ENCODE data around the gene HOXC6. TPM values are rescaled to one million over a fixed set of nuclear protein-coding genes. Genes with fewer than 3 reads are reported as not detected.
A peak's percentile ranks its signal among the peaks of the same experiment; 100 is the strongest.

HOXC6 gene
- total RNA-seq, 4 donors from 2014 or later = 0.23 to 0.42 (median 0.32) TPM; not detected in 1

GRCh38 chr12:54016051-54016450 is 12.2 kb upstream of the HOXC6 start:
- TF ChIP-seq EP300 (IDR thresholded peaks at IDR 0.05) (no peak), POLR2A (IDR thresholded peaks at IDR 0.05; ENCODE audit: low read depth) (no peak), POLR2AphosphoS5 (IDR thresholded peaks at IDR 0.05) (no peak), CTCF (IDR thresholded peaks at IDR 0.05) (no peak)
- no peak overlapping the region for H3K27ac ChIP-seq (replicated peaks in 1 of 4)
- intact Hi-C loops (cut with DNase I) = loop anchor here (10.0 kb wide), 1 partner anchor 349 kb away; the partner anchor contains the start of gene GPR84
- DNase-seq (ENCODE audit: extremely low spot score) = no peak
- H3K36me3 ChIP-seq = no peaks in the 10 kb centered on the region
- peaks cover 22 to 66% (median 49%) of the 10 kb centered on the region in 4 donors for H3K4me1 ChIP-seq
- no peak overlapping the region for H3K4me3 ChIP-seq
- 17% methylated on average over 3 of the region's 3 CpGs for WGBS
- H3K9me3 ChIP-seq = no peaks in the 10 kb centered on the region
- peaks cover 0 to 100% (median 66%) of the 10 kb centered on the region in 4 donors for H3K27me3 ChIP-seq

GRCh38 chr12:54016478-54016964 is 11.7 kb upstream of the HOXC6 start:
- Histone ChIP-seq H3K4me3 (peak overlapping the region; percentile 30 to 56 (median 49)), H3K27me3 (peaks cover 0 to 100% (median 61%) of the 10 kb centered on the region in 4 donors), H3K27ac (replicated peaks in 1 of 4) (no peak overlapping the region), H3K36me3 (no peaks in the 10 kb centered on the region), H3K9me3 (no peaks in the 10 kb centered on the region), H3K4me1 (peaks cover 22 to 61% (median 44%) of the 10 kb centered on the region in 4 donors)
- DNase-seq (ENCODE audit: extremely low spot score) = no peak
- TF ChIP-seq POLR2A (IDR thresholded peaks at IDR 0.05; ENCODE audit: low read depth) (no peak), CTCF (IDR thresholded peaks at IDR 0.05) (no peak), EP300 (IDR thresholded peaks at IDR 0.05) (no peak), POLR2AphosphoS5 (IDR thresholded peaks at IDR 0.05) (no peak)
- 6% methylated on average over 25 of the region's 25 CpGs for WGBS
- intact Hi-C loops (cut with DNase I) = loop anchor here (10.0 kb wide), 1 partner anchor 348 kb away; the partner anchor contains the start of gene GPR84

- no peak for DNase-seq (ENCODE audit: extremely low spot score)
- H3K4me3 ChIP-seq = peak overlapping the region; percentile 48 to 62 (median 53)
- peaks cover 0 to 100% (median 59%) of the 10 kb centered on the region in 4 donors for H3K27me3 ChIP-seq
- intact Hi-C loops (cut with DNase I) = loop anchor here (10.0 kb wide), 1 partner anchor 348 kb away; the partner anchor contains the start of gene GPR84
- WGBS = 4% methylated on average over 24 of the region's 24 CpGs
- H3K27ac ChIP-seq (replicated peaks in 1 of 4) = peak overlapping the region in 3 of 4 donors; percentile 22 to 61 (median 36)
- H3K9me3 ChIP-seq = no peaks in the 10 kb centered on the region
- H3K4me1 ChIP-seq = peaks cover 22 to 57% (median 44%) of the 10 kb centered on the region in 4 donors
- no peak for TF ChIP-seq POLR2A (IDR thresholded peaks at IDR 0.05; ENCODE audit: low read depth)
- TF ChIP-seq CTCF (IDR thresholded peaks at IDR 0.05) = no peak
- no peak for TF ChIP-seq POLR2AphosphoS5 (IDR thresholded peaks at IDR 0.05)
- TF ChIP-seq EP300 (IDR thresholded peaks at IDR 0.05) = no peak
- no peaks in the 10 kb centered on the region for H3K36me3 ChIP-seq
Observed at GRCh38 chr12:54017027-54017788, 11.0 kb upstream of the HOXC6 start.

- intact Hi-C loops (cut with DNase I) = loop anchor here (10.0 kb wide), 1 partner anchor 347 kb away; the partner anchor contains the start of gene GPR84
- no peak for DNase-seq (ENCODE audit: extremely low spot score)
- Histone ChIP-seq H3K36me3 (no peaks in the 10 kb centered on the region), H3K4me3 (peak overlapping the region; percentile 48 to 62 (median 53)), H3K4me1 (peaks cover 22 to 57% (median 44%) of the 10 kb centered on the region in 4 donors), H3K27me3 (peaks cover 0 to 100% (median 56%) of the 10 kb centered on the region in 4 donors), H3K9me3 (no peaks in the 10 kb centered on the region), H3K27ac (replicated peaks in 1 of 4) (peak overlapping the region in 3 of 4 donors; percentile 22 to 61 (median 36))
- 0% methylated on average over 2 of the region's 34 CpGs for WGBS
- TF ChIP-seq CTCF (IDR thresholded peaks at IDR 0.05) = no peak
- TF ChIP-seq POLR2AphosphoS5 (IDR thresholded peaks at IDR 0.05) = peak; percentile 54 to 59
Observed at GRCh38 chr12:54017878-54018467, 10.3 kb upstream of the HOXC6 start.

Measured in esophagus muscularis mucosa (tissue), 4 donors.